ENCODE data around the gene HDAC4.

Gene HDAC4

DNA sequence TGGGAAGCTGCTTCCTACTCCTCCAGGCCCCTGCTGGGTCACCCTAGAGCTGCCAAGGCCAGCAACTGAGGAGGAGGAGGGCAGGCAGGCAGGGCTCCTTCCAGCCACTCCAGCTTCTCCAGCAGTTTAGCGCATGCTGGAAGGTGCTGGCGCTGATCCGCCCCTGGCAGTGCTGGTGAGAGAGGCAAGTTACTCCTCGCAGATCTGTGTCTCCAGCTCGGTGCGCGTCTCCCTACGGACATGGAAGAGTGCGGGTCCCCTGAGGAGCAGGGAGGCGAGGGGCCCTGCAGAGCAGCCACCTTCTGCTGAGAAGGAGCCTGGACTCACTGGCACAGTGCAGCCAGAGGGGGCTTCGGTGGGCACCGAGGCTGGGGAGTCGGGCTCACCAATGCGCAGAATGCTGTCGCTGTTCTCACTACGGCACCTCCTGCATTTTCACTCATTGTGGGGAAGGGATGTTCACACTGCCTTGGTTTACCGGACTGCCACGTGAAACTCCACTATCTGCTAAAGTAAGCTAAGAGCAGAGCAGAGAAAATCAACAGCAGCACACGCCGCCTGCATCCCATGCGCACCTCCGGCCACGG, 206.0 kb downstream of the HDAC4 start:
- no peak for DNase-seq (ENCODE audit: low read depth in 4 of 4, low spot score in 1 of 4)

DNA sequence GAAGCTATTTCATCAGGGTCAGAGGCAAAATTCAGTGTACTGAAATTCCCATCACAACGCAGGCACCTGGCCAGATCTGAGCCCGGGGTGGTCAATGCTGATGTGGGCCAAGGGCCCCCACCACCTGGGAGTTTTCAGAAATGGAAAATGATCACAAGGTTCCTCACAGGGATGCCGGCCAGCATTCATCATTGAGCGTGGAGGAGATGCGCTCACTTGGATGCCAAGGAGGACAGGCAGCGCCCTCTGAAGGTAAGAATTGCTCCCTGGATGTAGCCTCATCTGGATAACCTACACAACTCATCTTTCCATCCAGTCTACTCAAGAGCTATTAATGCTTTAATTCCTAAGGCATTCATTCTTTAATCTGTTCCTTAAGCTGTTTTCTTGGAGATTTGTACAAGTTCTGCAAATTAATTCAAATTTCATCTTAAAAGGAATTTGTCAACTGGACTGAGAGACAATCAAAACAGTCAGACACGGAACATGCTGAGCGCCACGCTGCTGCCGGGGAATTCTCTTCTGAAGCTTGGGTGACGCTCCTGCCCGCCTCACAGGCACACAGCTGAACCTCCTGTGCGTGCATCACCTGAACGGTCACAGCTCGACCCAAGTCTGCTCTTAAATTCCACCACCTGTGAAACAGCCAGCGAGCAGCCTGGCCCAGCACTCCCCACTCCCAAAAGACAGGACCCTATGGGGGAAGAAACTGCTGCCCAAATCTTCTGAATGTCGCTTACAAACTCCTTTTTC, 206.7 kb downstream of the HDAC4 start:
- DNase-seq (ENCODE audit: low read depth in 4 of 4, low spot score in 1 of 4), result no peak

DNA sequence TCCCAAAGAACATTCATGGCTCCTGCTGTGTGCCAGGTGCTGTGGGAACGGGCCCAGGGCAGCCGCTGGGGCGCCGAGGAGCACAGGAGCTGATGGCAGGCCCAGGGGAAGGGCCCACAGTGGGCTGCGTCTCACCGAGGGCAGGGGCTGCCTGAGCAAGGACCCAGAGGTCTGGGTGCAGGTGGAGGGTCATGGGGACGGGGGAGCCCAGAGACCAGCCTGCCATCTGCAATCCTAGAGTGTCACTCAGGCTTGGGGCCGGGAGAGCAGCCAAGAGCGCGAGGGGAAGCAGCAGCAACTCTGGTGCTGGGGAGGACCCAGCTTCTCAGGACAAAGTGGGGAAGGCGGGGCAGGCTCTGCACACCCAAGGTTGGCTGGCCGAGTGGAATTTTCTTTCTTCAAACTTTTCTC, 207.4 kb downstream of the HDAC4 start:
- no peak for DNase-seq (ENCODE audit: low read depth in 4 of 4, low spot score in 1 of 4)

DNA sequence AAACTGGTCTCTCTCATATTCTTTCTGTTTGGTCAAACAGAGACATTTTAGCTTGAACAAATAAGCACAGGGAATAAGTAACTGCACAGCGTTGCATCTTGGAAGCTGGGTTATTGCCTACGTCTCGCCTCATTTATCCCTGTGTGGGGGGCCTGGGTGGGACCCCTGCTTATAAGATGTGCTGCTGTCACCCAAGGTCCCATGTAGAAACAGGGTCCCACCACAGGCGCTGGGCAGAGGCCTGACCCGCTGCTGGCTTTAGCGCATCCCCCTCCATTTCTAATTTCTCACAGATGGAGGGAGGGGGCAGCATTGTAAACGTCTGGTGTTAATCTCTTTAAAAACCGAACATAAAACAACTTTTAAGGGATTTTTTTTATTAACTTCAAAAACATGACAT, 207.8 kb downstream of the HDAC4 start:
- DNase-seq (ENCODE audit: low read depth in 4 of 4, low spot score in 1 of 4), result no peak

DNA sequence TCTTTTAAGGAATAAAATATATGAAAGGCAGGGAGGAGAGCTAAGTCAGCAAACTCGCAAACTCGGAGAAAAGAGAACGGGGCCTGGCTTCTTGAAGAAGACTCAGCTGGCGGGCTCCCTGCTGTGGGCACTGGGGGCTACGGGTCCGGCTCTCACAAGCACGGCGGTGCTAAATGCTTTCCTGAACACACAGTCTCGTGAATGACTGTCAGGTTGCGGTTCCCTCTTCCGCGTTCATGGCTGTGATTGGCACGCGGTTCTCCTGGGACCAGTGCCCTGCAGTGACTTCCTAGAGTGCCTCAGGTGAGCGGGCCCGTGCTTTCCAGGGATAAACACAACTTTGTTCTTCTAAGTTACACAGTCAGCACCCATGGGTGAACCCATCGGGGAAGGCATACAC, 208.4 kb downstream of the HDAC4 start:
- DNase-seq (ENCODE audit: low read depth in 4 of 4, low spot score in 1 of 4), result no peak

DNA sequence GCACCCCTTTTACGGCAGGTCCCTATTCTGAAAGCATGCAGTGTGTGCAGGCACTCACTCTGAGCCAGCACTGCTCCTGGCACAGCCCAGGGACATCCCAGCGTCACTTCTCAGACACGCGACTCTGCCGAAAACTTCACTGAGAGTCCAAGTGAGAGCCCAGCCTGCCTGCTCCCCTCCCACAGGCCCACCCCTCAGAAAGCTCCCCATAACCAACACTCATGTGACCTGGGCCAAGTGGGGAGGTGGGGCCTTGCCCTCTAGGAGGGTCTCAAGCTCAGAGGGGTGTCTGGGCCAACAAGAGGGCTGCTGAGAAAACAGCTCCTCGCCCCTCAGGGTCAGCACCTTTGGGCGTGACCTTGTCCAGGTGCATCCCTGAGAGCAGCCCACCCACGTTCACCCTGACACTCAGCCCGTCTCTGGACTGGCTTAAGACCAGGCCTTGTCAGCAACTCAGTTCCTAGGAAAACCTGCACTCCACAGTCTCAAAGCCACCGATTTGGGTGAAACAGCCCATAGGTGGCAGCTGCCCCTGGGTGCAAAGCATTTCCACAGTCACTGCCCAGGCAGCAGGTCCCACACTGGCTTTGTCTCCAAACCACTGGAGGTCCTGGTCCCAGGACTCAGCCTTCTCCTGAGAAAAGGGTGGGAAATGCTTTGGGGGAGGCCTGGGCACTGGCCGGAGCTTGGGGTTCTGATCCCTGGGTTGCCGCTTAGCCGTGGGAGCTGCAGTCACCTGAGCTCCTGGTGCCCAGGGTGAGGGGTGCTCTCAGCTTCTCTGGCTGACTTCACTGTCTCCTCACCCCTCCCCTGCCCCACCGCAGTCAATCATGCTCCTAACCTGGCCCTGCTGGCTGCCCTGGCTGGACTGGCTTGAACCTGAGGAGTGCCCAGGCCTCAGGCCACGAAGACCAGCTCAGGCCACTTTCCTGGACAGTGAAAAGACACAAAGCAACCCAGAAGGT, 209.6 kb downstream of the HDAC4 start:
- DNase-seq (ENCODE audit: low read depth in 4 of 4, low spot score in 1 of 4), result no peak

GRCh38 chr2:239190361-239190760, 210.5 kb downstream of the HDAC4 start:
- no peak for DNase-seq (ENCODE audit: low read depth in 4 of 4, low spot score in 1 of 4)

- no peak for DNase-seq (ENCODE audit: low read depth in 4 of 4, low spot score in 1 of 4)
Observed at GRCh38 chr2:239189711-239190131, 211.1 kb downstream of the HDAC4 start.

- no peak for DNase-seq (ENCODE audit: low read depth in 4 of 4, low spot score in 1 of 4)
Observed at GRCh38 chr2:239188536-239188935, 212.3 kb downstream of the HDAC4 start.

GRCh38 chr2:239187464-239188253, 213.2 kb downstream of the HDAC4 start:
- no peak for DNase-seq (ENCODE audit: low read depth in 4 of 4, low spot score in 1 of 4)

DNA sequence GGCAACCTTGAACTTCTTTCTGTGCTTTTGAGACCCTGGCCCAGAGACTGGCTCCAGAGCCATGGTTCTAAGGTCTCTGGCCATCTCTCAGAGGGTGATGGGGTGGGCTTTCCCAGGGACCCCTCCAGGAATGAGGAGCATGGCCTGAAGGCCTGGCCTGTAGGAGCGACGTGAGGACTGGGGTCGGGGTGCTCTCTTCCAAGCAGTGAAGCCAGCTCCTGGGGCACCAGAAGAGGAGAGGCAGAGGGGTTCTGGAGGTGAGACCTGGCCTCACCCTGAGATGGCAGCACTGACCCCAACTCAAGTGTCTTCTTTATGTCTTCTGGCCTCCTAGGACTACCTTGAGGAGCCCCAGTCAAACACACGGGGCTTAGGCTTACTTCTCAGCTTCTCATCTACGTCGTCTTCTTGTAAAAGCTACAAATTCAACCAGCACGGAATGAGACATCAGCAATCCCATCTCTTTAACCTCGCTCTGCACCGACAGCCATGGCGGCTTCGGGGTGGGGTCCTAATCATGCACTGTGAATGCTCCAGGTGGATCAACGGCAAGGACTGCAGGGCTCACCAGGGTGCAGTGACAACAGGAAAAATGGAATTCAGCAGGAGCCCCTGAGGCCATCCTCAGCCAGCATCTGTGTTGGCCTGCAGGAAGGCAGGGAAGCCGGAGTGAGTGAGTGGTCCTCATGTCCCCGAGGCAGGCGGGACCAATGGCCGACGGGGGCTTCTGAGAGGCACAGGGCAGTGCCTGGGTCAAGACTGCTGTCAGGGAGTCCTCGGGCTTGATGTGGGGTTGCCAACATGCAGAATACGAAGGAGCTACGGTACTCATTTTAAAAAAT, 214.1 kb downstream of the HDAC4 start:
- DNase-seq (ENCODE audit: low read depth in 4 of 4, low spot score in 1 of 4), result no peak

DNA sequence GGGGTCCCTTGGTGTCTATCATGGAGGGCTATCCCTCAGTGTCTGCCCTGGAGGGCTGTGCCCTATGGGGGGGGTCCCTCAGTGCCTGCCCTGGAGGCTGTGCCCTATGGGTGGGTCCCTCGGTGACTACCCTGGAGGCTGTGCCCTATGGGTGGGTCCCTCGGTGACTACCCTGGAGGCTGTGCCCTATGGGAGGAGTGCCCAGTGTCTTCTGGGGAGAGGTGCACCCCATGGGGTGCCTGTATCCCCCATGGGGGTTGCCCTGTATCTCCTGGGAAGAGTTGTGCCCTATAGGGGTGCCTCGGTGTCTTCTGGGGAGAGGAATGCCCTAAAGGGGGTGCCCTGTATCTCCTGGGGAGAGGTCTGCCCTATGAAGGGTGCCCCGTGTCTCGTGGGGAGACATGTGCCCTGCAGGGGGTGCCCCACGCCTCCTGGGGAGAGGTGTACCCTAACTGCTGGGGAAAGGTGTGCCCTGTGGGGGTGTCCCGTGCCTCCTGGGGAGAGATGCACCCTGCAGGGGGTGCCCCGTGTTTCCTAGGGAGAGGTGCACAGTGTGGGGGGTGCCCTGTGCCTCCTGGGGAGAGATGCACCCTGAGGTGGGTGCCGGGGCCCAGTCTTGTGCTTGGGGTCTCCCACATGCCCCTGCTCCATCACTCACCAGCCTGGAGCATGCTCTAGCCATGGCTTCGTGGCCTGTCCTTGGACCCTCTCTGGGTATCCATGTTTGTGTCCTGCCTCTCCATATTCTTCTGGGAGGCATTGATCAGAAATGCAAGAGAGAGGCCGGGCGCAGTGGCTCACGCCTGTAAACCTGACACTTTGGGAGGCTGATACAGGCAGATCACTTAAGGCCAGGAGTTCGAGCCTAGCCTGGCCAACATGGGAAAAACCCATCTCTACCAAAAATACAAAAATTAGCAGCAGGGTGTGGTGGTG, 215.6 kb downstream of the HDAC4 start:
- DNase-seq (ENCODE audit: low read depth in 4 of 4, low spot score in 1 of 4), result no peak

GRCh38 chr2:239184179-239184578, 216.6 kb downstream of the HDAC4 start:
- no peak for DNase-seq (ENCODE audit: low read depth in 4 of 4, low spot score in 1 of 4)

- no peak for DNase-seq (ENCODE audit: low read depth in 4 of 4, low spot score in 1 of 4)
Observed at GRCh38 chr2:239182981-239183791, 217.6 kb downstream of the HDAC4 start.

GRCh38 chr2:239181903-239182581, 218.8 kb downstream of the HDAC4 start:
- DNase-seq (ENCODE audit: low read depth in 4 of 4, low spot score in 1 of 4), result no peak

GRCh38 chr2:239181074-239181902, 219.5 kb downstream of the HDAC4 start:
- DNase-seq (ENCODE audit: low read depth in 4 of 4, low spot score in 1 of 4), result no peak

Data from stimulated activated CD4-positive, alpha-beta T cell treated with anti-CD3 and anti-CD28 coated beads, Interleukin-1b, Interleukin-23, amount 100 ng/mL, for 24 hours (primary cell).